Epithelial cell of esophagus (primary cell): Measurements from ENCODE around the gene CCDC171.
"Not testable (repeated sequence)": the region's sequence is repeated elsewhere in the genome, so short reads cannot be mapped to it uniquely, and the experiment has no call there.

Source experiments
- DNase-seq: peaks from one replicate; pipeline ENCODE4 v3.0.0; 2010; ENCODE audit warnings: low read depth
- H3K4me3 ChIP-seq: 2 replicates; pipeline ENCODE4 v1.5.1; 2011; ENCODE audit warnings: mild to moderate bottlenecking, low read length, control low read depth
- TF ChIP-seq, protein P1 (sequence below): IDR thresholded peaks from 2 replicates; pipeline ENCODE4 v1.5.1; 2011; ENCODE audit warnings: low read depth, mild to moderate bottlenecking, low read length, control low read depth, inconsistent platforms; ENCODE audit not compliant: insufficient read depth; ENCODE audit errors: missing control alignments

The CCDC171 gene

DNA sequence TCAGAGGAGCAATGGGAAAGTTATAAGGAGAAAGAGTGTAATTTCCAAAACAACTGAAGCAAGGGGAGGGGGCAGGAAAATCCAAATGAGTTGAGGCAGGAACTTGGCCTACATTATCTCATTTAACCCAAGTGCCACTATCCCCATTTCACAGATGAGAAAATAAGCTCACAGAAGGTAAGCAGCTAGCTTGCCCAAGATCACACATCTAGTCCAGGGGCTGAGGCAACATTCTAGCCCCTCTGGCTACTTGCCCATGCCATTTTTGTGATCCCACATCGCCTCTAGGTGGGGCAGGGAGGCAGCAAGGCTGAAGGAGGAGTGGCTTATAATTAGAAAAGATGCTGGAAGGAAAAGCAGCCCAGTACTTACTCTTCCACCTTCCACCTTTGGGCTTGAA, 39.5 kb upstream of the CCDC171 start:
- TF ChIP-seq, protein P1, sequence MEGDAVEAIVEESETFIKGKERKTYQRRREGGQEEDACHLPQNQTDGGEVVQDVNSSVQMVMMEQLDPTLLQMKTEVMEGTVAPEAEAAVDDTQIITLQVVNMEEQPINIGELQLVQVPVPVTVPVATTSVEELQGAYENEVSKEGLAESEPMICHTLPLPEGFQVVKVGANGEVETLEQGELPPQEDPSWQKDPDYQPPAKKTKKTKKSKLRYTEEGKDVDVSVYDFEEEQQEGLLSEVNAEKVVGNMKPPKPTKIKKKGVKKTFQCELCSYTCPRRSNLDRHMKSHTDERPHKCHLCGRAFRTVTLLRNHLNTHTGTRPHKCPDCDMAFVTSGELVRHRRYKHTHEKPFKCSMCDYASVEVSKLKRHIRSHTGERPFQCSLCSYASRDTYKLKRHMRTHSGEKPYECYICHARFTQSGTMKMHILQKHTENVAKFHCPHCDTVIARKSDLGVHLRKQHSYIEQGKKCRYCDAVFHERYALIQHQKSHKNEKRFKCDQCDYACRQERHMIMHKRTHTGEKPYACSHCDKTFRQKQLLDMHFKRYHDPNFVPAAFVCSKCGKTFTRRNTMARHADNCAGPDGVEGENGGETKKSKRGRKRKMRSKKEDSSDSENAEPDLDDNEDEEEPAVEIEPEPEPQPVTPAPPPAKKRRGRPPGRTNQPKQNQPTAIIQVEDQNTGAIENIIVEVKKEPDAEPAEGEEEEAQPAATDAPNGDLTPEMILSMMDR: no peak
- peak; percentile 11 for DNase-seq
- H3K4me3 ChIP-seq: no peak overlapping the region

DNA sequence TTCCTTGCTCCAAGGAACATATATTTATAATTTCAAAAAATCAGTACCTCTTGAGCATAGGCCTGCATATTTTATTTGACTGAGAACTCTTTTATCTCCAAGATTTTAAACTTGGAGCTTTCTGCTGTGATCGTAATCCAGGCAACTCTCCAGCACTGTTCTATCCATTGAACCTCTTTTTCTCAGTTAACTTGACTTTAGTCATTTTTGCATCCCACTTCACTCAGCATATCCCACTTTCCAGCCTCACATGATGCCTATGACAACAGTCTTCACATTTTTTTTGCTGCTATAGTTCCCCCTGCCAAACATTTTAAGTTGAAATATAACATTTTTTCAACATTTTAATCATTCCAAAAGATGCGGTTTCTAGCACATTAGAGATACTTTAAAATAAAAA, 33.0 kb upstream of the CCDC171 start:
- no peak overlapping the region for H3K4me3 ChIP-seq
- no peak for DNase-seq
- TF ChIP-seq, protein P1: no peak

- no peak overlapping the region for H3K4me3 ChIP-seq
- no peak for DNase-seq
- TF ChIP-seq, protein P1: no peak
Observed at GRCh38 chr9:15521254-15521653, 31.6 kb upstream of the CCDC171 start.

GRCh38 chr9:15522130-15522755, 30.6 kb upstream of the CCDC171 start:
- DNase-seq: no peak
- H3K4me3 ChIP-seq: no peak overlapping the region

DNA sequence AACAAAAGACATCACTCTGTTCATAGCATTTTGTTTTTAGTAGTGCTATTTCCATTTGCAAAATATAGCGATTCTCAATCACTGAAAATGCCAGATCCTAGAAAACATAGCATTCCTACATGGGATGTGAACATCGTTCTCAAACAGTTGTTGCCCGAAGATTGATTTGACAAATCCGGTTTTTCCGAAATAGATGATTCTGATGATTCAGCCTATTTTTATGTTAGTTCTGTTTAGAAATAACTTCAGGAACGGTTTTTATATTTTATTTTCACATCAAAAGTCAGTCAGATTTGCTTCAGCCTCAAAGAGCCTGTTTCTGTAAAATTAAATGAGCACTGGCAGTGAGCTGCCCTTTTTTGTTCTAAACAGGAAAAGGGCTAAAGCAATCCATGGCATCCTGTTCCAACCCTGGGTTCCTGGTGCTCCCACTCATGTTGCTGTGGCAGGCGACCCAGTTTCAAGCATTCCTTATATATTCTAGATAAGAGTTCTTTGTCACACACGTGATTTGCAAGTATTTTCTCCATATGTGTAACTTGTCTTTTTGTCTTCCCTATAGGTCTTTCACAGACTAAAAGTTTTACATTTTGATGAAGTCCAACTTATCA, 27.9 kb upstream of the CCDC171 start:
- TF ChIP-seq, protein P1: no peak
- no peak for DNase-seq
- H3K4me3 ChIP-seq: no peak overlapping the region

More at GRCh38 chr9:15522130-15522755, 30.6 kb upstream of the CCDC171 start:
- TF ChIP-seq, protein P1: no peak

GRCh38 chr9:15525958-15526357, 26.9 kb upstream of the CCDC171 start:
- DNase-seq: no peak
- no peak overlapping the region for H3K4me3 ChIP-seq
- TF ChIP-seq, protein P1: no peak

- not testable (repeated sequence) for H3K4me3 ChIP-seq, DNase-seq
Observed at GRCh38 chr9:15527035-15527434, 25.8 kb upstream of the CCDC171 start.
